Measurements from ENCODE around the gene AIFM3. TPM values are rescaled to one million over a fixed set of nuclear protein-coding genes. Genes with fewer than 3 reads are reported as not detected.

The AIFM3 gene
- polyA plus RNA-seq, 1 experiment, result 0.28 TPM

- no peak for DNase-seq (ENCODE audit: low read depth)
- TF ChIP-seq CTCF (IDR thresholded peaks at IDR 0.05; ENCODE audit: insufficient read depth, low read depth, low read length), result no peak
- Histone ChIP-seq H3K27me3 (ENCODE audit: control insufficient read depth, insufficient read depth, low read length) (no peaks in the 10 kb centered on the region; the same call in 1 of the 2 replicates), H3K36me3 (ENCODE audit: control insufficient read depth, insufficient read depth, low read length) (no peaks in the 10 kb centered on the region), H3K4me3 (ENCODE audit: low read depth, low read length) (no peak overlapping the region)
- ChIA-PET POLR2A (no interaction called here), CTCF (interaction anchor here (0.7 to 1.9 kb wide), 4 partner anchors 14 to 125 kb away, joined by 3 to 8 read pairs (median 4); no protein-coding TSS in a partner anchor)
Measured at GRCh38 chr22:20975541-20976290, 8.7 kb downstream of the AIFM3 start.

- Histone ChIP-seq H3K36me3 (ENCODE audit: control insufficient read depth, insufficient read depth, low read length) (no peaks in the 10 kb centered on the region), H3K27me3 (ENCODE audit: control insufficient read depth, insufficient read depth, low read length) (no peaks in the 10 kb centered on the region; the same call in 1 of the 2 replicates), H3K4me3 (ENCODE audit: low read depth, low read length) (no peak overlapping the region)
- no peak for TF ChIP-seq CTCF (IDR thresholded peaks at IDR 0.05; ENCODE audit: insufficient read depth, low read depth, low read length)
- ChIA-PET CTCF (interaction anchor here (1.0 to 1.9 kb wide), 3 partner anchors 14 to 91 kb away, joined by 3 to 8 read pairs (median 5); no protein-coding TSS in a partner anchor), POLR2A (no interaction called here)
- no peak for DNase-seq (ENCODE audit: low read depth)
Measured at GRCh38 chr22:20976291-20976877, 9.3 kb downstream of the AIFM3 start.

- no peaks in the 10 kb centered on the region; the same call in 1 of the 2 replicates for H3K27me3 ChIP-seq (ENCODE audit: control insufficient read depth, insufficient read depth, low read length)
- H3K4me3 ChIP-seq (ENCODE audit: low read depth, low read length), result no peak overlapping the region
- DNase-seq (ENCODE audit: low read depth), result no peak
- ChIA-PET POLR2A (no interaction called here), CTCF (interaction anchor here (1.9 kb wide), 1 partner anchor 19 kb away, joined by 5 read pairs; no protein-coding TSS in a partner anchor)
- no peaks in the 10 kb centered on the region for H3K36me3 ChIP-seq (ENCODE audit: control insufficient read depth, insufficient read depth, low read length)
- TF ChIP-seq CTCF (IDR thresholded peaks at IDR 0.05; ENCODE audit: insufficient read depth, low read depth, low read length), result no peak
Measured at GRCh38 chr22:20977019-20977418, 10.0 kb downstream of the AIFM3 start.

GRCh38 chr22:20977516-20978170 is 10.6 kb downstream of the AIFM3 start:
- CTCF ChIA-PET, result interaction anchor here (1.2 kb wide), 1 partner anchor 92 kb away, joined by 3 read pairs; no protein-coding TSS in a partner anchor
- H3K4me3 ChIP-seq (ENCODE audit: low read depth, low read length), result no peak overlapping the region
- DNase-seq (ENCODE audit: low read depth), result no peak
- no peaks in the 10 kb centered on the region for H3K36me3 ChIP-seq (ENCODE audit: control insufficient read depth, insufficient read depth, low read length)
- POLR2A ChIA-PET, result no interaction called here
- TF ChIP-seq CTCF (IDR thresholded peaks at IDR 0.05; ENCODE audit: insufficient read depth, low read depth, low read length), result no peak
- no peaks in the 10 kb centered on the region; the same call in 1 of the 2 replicates for H3K27me3 ChIP-seq (ENCODE audit: control insufficient read depth, insufficient read depth, low read length)

- no peak for TF ChIP-seq CTCF (IDR thresholded peaks at IDR 0.05; ENCODE audit: insufficient read depth, low read depth, low read length)
- no peaks in the 10 kb centered on the region for H3K36me3 ChIP-seq (ENCODE audit: control insufficient read depth, insufficient read depth, low read length)
- POLR2A ChIA-PET, result no interaction called here
- no peak overlapping the region for H3K4me3 ChIP-seq (ENCODE audit: low read depth, low read length)
- DNase-seq (ENCODE audit: low read depth), result no peak
- CTCF ChIA-PET, result interaction anchor here (1.2 to 1.7 kb wide), 2 partner anchors 17 to 93 kb away, joined by 3 to 4 read pairs; no protein-coding TSS in a partner anchor
- H3K27me3 ChIP-seq (ENCODE audit: control insufficient read depth, insufficient read depth, low read length), result no peaks in the 10 kb centered on the region; the same call in 1 of the 2 replicates
Measured at GRCh38 chr22:20978419-20978818, 11.4 kb downstream of the AIFM3 start.
